Spleen (tissue), 11 donors: Measurements from ENCODE around the gene POLR1E. TPM values are rescaled to one million over a fixed set of nuclear protein-coding genes. Genes with fewer than 3 reads are reported as not detected.
A peak's percentile ranks its signal among the peaks of the same experiment; 100 is the strongest.

Experiments
- DNase-seq: peaks from one replicate; pipeline ENCODE4 v3.0.0-alpha.2; 2020
- H3K27ac ChIP-seq, 8 donors: fragments of 200-600 bp; sonication (generic) in 7 of 8; 1 replicate in 4 of 8; 2 replicates in 4 of 8; pipeline versions ENCODE4 v1.5.0 to v1.8.0; 2016 to 2021; ENCODE audit warnings: inconsistent platforms in 4 of 8, mild to moderate bottlenecking in 4 of 8, moderate library complexity in 1 of 8
- H3K27me3 ChIP-seq, 7 donors: fragments of 200-600 bp; sonication (generic) in 6 of 7; replicated peaks in 1 of 7; 1 replicate in 4 of 7; 2 replicates in 3 of 7; pipeline versions ENCODE4 v1.5.0 to v1.8.0; 2016 to 2021; ENCODE audit warnings: inconsistent platforms in 3 of 7, mild to moderate bottlenecking in 1 of 7
- H3K36me3 ChIP-seq, 6 donors: fragments of 200-600 bp; sonication (generic) in 5 of 6; 1 replicate in 4 of 6; 2 replicates in 2 of 6; pipeline versions ENCODE4 v1.5.0 to v1.8.0; 2016 to 2021; ENCODE audit warnings: inconsistent platforms in 2 of 6
- H3K4me1 ChIP-seq, 6 donors: fragments of 200-600 bp; sonication (generic) in 5 of 6; 1 replicate in 3 of 6; 2 replicates in 3 of 6; pipeline versions ENCODE4 v1.5.0 to v1.8.0; 2016 to 2021; ENCODE audit warnings: inconsistent platforms in 3 of 6
- H3K4me3 ChIP-seq, 8 donors: fragments of 200-600 bp; sonication (generic) in 7 of 8; 1 replicate in 4 of 8; 2 replicates in 4 of 8; pipeline versions ENCODE4 v1.5.0 to v1.8.0; 2016 to 2021; ENCODE audit warnings: inconsistent platforms in 4 of 8, mild to moderate bottlenecking in 4 of 8, moderate library complexity in 2 of 8
- H3K9me3 ChIP-seq, 8 donors: fragments of 200-600 bp; sonication (generic) in 7 of 8; 1 replicate in 4 of 8; 2 replicates in 4 of 8; pipeline versions ENCODE4 v1.5.0 to v1.8.0; 2016 to 2021; ENCODE audit warnings: inconsistent platforms in 4 of 8
- POLR2A ChIP-seq, 3 donors: fragments of 450-650 bp; IDR thresholded peaks; one replicate each; pipeline ENCODE4 v1.5.1; 2017; ENCODE audit warnings: antibody characterized with exemption in 3 of 3, mild to moderate bottlenecking in 1 of 3
- POLR2AphosphoS5 ChIP-seq, 3 donors: sonication (generic); formaldehyde crosslinking; IDR thresholded peaks; one replicate each; pipeline ENCODE4 v1.5.1; 2017; ENCODE audit warnings: antibody characterized with exemption in 3 of 3
- WGBS, 5 donors: extraction: QIAGEN DNeasy Blood & Tissue Kit in 3 of 5; methylation state at CpG; one replicate each; pipeline versions ENCODE4 v1.1.5 to v1.1.7; 2013 to 2018; 5-methylcytosine and 5-hydroxymethylcytosine counted together
- intact Hi-C: fragments of 100-400 bp; cut with DNase I; formaldehyde crosslinking; loops from one replicate; pipeline ENCODE4 v1.15.0; 2023; ENCODE audit warnings: low total_unique reads
- polyA plus RNA-seq, 3 donors: library from polyadenylated mRNA; stranded (reverse); fragments of 200-250 nt; gene quantifications; one replicate each; pipeline ENCODE4 v1.2.1, GENCODE V29; 2013
- total RNA-seq, 7 donors: library from RNA; depleted of rRNA in 3 of 7; stranded (reverse); fragments of >200 nt in 3 of 7; fragmentation: NEBNext Ultra II Directional in 4 of 7; extraction: Animal tissue kit (Norgen Biotek cat#: 25700) in 4 of 7; gene quantifications; one replicate each; pipeline versions ENCODE4 v1.1.0 to v1.2.1, GENCODE V29; 2016 to 2021
- TF ChIP-seq, protein P1 (sequence below), 11 experiments: fragments of 200-600 bp in 7 of 11; fragments of 450-650 bp in 4 of 11; sonication (generic) in 4 of 11; IDR thresholded peaks in 8 of 11; conservative IDR thresholded peaks in 3 of 11; 1 replicate in 7 of 11; 2 replicates in 4 of 11; pipeline versions ENCODE4 v1.4.0 to v1.8.0; 2016 to 2021; ENCODE audit warnings: antibody characterized with exemption in 11 of 11, inconsistent platforms in 4 of 11, mild to moderate bottlenecking in 1 of 11
- donor health status: healthy with polysubstance abuse.
- donor health status: DM: no; HTN: no; CAD: no; lungs with moderate emphysema.
- donor health status: DM: no; HTN: no; CAD: no.
- donor health status: Bipolar disorder and iron deficiency.
- donor health status: healthy.
- donor health status: DM: no; HTN: no; CAD: no.
- donor health status: DM: yes; HTN: yes; CAD: no.

Gene POLR1E
- total and polyA plus RNA-seq, 10 donors = 14.4 to 21.0 (median 18.0) TPM

- H3K27ac ChIP-seq = peak overlapping the region in 4 of 8 donors; percentile 76 to 88 (median 82)
- no peak for DNase-seq
- TF ChIP-seq, protein P1, sequence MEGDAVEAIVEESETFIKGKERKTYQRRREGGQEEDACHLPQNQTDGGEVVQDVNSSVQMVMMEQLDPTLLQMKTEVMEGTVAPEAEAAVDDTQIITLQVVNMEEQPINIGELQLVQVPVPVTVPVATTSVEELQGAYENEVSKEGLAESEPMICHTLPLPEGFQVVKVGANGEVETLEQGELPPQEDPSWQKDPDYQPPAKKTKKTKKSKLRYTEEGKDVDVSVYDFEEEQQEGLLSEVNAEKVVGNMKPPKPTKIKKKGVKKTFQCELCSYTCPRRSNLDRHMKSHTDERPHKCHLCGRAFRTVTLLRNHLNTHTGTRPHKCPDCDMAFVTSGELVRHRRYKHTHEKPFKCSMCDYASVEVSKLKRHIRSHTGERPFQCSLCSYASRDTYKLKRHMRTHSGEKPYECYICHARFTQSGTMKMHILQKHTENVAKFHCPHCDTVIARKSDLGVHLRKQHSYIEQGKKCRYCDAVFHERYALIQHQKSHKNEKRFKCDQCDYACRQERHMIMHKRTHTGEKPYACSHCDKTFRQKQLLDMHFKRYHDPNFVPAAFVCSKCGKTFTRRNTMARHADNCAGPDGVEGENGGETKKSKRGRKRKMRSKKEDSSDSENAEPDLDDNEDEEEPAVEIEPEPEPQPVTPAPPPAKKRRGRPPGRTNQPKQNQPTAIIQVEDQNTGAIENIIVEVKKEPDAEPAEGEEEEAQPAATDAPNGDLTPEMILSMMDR (IDR thresholded peaks at IDR 0.05 in 8 of 11, conservative IDR thresholded peaks at IDR 0.05 in 3 of 11) = no peak
- TF ChIP-seq POLR2A (IDR thresholded peaks at IDR 0.05) (no peak), POLR2AphosphoS5 (IDR thresholded peaks at IDR 0.05) (no peak)
- no peaks in the 10 kb centered on the region for H3K9me3 ChIP-seq
- H3K4me3 ChIP-seq = peak overlapping the region in 7 of 8 donors; percentile 56 to 93 (median 72)
- intact Hi-C loops = loop anchor here (10.0 kb wide), 1 partner anchor 108 kb away; the partner anchor contains the start of gene TOMM5
- peaks cover 0 to 44% (median 23%) of the 10 kb centered on the region in 6 donors for H3K36me3 ChIP-seq
- H3K27me3 ChIP-seq = peaks cover 0 to 3% (median 0%) of the 10 kb centered on the region in 7 donors
- H3K4me1 ChIP-seq = peaks cover 15 to 47% (median 30%) of the 10 kb centered on the region in 6 donors
- WGBS, 5 donors = 25 to 39% (median 31%) methylated on average over 7 of the region's 7 CpGs
Measured at GRCh38 chr9:37486616-37487548, 1.1 kb downstream of the POLR1E start.

DNA sequence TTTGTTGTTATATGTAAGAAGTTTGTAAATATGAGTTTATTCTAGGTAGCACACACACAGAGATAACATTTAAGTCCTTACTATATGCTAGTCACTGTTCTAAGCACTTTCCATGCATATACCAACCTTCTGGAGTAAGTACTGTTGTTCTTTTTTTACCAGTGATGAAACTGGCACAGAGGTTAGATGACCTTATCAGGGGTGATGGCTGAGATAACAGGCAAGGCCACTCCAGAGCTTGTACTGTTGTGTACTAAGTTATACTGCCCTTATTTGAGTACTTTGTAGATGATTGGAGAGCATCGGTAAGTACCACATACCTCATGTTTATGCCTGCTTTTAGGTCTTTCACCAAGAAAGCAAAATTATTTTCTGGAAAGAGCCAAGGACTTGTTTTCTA is 6.2 kb downstream of the POLR1E start:
- no peak overlapping the region for H3K27ac ChIP-seq
- 78 to 97% (median 88%) methylated on average over 1 of the region's 1 CpG for WGBS, 5 donors
- DNase-seq = no peak
- no peaks in the 10 kb centered on the region for H3K27me3 ChIP-seq
- peaks cover 5 to 93% (median 67%) of the 10 kb centered on the region in 6 donors for H3K36me3 ChIP-seq
- H3K9me3 ChIP-seq = no peaks in the 10 kb centered on the region
- TF ChIP-seq, protein P1 (IDR thresholded peaks at IDR 0.05 in 8 of 11, conservative IDR thresholded peaks at IDR 0.05 in 3 of 11) = no peak
- TF ChIP-seq POLR2AphosphoS5 (IDR thresholded peaks at IDR 0.05) = no peak
- no peak for TF ChIP-seq POLR2A (IDR thresholded peaks at IDR 0.05)
- peaks cover 0 to 24% (median 13%) of the 10 kb centered on the region in 6 donors for H3K4me1 ChIP-seq
- no peak overlapping the region for H3K4me3 ChIP-seq
- intact Hi-C loops = no loop called here

DNA sequence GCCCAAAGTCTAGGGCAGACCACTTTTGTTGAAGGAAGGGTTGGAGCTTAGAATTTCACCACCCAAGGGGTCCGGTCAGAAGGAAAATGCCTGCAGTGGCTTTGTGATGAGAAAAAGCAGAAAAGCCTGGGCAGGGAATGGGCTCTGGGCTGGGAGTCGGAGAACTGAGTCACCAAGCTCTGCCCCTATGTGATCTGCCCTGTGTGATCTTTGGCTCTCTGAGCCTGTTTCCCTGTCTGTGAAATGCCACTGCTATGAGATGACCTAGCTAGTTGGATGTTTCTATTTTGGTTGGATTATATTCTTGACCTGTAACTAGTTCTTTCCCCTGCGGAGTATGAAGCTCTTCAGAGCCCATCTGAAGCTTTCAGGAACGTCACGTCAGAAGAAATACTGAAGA is 9.8 kb downstream of the POLR1E start:
- TF ChIP-seq, protein P1 (IDR thresholded peaks at IDR 0.05 in 8 of 11, conservative IDR thresholded peaks at IDR 0.05 in 3 of 11) = no peak
- TF ChIP-seq POLR2AphosphoS5 (IDR thresholded peaks at IDR 0.05) (no peak), POLR2A (IDR thresholded peaks at IDR 0.05) (no peak)
- no peak for DNase-seq
- no peak overlapping the region for H3K27ac ChIP-seq
- H3K4me1 ChIP-seq = no peaks in the 10 kb centered on the region
- H3K4me3 ChIP-seq = no peak overlapping the region
- no peaks in the 10 kb centered on the region for H3K9me3 ChIP-seq
- intact Hi-C loops = no loop called here
- H3K36me3 ChIP-seq = peaks cover 5 to 100% (median 86%) of the 10 kb centered on the region in 6 donors
- no peaks in the 10 kb centered on the region for H3K27me3 ChIP-seq
- 95 to 99% (median 96%) methylated on average over 5 of the region's 5 CpGs for WGBS, 5 donors

DNA sequence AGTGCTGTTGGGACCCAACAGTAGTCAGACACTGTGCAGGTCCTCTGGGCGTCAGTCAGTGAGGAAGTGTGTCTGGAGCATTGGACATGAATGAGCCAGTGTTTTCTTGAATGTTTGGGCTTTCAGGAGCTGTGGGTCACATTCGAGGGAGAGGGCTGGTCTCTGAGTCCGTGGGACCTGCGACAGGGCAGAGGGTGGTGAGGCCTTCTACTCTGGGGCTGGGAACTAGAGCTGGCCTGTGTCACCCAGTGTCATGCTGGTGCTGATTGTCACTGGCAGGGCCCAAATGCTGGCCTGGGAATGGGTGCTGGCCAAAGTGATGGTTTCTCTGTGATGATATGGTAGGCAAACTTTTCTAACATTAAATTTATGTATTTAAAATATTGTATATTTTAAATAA is 10.3 kb downstream of the POLR1E start:
- H3K27me3 ChIP-seq = no peaks in the 10 kb centered on the region
- WGBS, 5 donors = 55 to 97% (median 73%) methylated on average over 2 to 4 of the region's 4 CpGs
- intact Hi-C loops = no loop called here
- no peak for TF ChIP-seq POLR2A (IDR thresholded peaks at IDR 0.05)
- TF ChIP-seq, protein P1 (IDR thresholded peaks at IDR 0.05 in 8 of 11, conservative IDR thresholded peaks at IDR 0.05 in 3 of 11) = no peak
- no peak for TF ChIP-seq POLR2AphosphoS5 (IDR thresholded peaks at IDR 0.05)
- no peak overlapping the region for H3K27ac ChIP-seq
- no peak overlapping the region for H3K4me3 ChIP-seq
- peaks cover 5 to 100% (median 86%) of the 10 kb centered on the region in 6 donors for H3K36me3 ChIP-seq
- peaks cover 0 to 2% (median 0%) of the 10 kb centered on the region in 6 donors for H3K4me1 ChIP-seq
- DNase-seq = no peak
- no peaks in the 10 kb centered on the region for H3K9me3 ChIP-seq
